NCI-H2227 treated with DMSO at 0.1 percent for 48 hours (cell line): Measurements from ENCODE around the gene MGAT5.
"Not testable (repeated sequence)": the region's sequence is repeated elsewhere in the genome, so short reads cannot be mapped to it uniquely, and the experiment has no call there.

Source experiments
- DNase-seq: peaks from one replicate; lab custom pipeline; 2025; lab: John Stamatoyannopoulos, UW

The MGAT5 gene

DNA sequence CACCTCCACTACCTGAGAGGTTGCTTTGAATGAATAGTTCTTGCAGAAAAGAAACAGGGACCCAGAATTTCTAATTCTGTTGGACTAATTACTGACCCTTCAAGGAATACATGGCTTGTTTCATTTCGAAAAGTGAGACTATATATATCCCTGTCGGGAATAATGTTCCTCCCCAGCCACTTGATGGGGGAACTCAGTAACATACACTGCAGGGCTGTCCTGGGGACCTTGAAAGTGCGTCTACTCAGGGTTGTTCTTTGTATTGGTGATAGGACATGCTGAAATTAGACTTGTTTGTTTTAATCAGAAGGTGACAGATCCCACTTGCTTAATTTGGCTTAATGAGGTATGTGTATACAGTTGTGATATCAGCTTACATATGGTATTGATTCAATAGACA lies 25.5 kb downstream of the MGAT5 start:
- DNase-seq: no peak

GRCh38 chr2:134280231-134280630 lies 26.4 kb downstream of the MGAT5 start:
- no peak for DNase-seq

DNA sequence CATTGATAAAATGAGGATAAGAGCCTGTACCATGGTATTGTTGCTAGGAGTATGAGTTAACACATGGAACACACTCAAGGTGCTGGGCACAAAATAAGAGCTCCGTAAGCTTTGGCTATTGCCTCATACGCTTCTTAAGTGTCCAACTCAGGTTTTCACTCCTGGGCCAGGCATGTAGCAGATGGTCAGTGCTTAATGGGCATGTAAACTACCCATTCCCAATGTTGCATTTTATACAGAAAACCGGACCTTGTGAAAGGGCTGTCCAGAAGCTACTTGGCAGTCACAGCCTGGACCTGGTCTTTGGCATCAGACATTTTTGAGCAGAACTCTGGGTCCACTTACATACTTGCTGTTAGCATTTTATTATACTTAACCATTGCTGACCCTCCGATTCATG lies 26.9 kb downstream of the MGAT5 start:
- no peak for DNase-seq

DNA sequence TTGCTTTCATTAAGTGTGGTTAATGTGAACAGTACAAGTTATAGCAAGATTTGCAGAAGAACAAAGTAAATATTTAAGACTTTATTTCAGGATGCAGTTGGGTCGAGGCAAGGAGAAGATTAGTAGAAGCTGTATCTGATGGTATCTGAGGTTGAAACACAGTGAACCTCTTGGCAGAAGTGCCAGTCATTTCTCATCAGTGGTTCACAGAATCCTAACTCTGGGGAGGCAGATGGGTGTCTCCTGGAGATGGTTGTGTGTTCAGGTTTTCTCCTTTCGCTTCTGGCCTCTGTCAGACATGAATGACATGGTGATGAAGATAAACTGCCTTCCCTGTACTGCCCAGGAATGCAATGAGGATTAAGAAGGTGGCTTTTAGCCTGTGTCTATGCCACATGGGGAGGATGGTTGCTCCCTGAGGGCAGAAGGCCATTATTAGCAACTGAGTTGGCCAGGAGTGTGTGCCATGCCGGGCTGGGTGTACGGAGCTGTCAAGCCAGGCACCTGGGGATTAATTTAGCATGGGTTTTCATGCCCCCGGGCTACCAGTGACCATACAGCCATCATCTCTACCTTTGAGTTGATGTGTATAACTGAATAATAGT lies 28.0 kb downstream of the MGAT5 start:
- DNase-seq: no peak

GRCh38 chr2:134282629-134283400 lies 28.9 kb downstream of the MGAT5 start:
- no peak for DNase-seq

DNA sequence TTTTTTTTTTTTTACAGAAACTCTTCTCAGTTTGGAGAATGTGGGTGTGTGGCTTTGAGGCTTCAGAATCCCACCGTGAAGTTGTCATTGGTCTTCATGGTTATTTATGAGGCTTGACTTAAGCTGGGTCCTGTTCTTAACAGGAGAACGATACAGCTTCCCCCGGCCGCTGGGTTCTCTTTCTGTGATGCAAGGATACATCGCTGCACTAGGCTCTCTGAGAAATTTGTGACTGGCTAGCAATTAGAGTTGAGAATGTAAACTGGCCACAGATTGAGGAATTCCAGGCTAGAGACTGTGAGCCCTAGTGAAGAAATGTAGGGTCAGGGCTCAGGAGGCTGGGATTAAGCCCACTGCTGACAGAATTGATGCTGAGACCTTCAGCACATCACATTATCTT lies 29.8 kb downstream of the MGAT5 start:
- DNase-seq: no peak

GRCh38 chr2:134284119-134284670 lies 30.3 kb downstream of the MGAT5 start:
- no peak for DNase-seq

DNA sequence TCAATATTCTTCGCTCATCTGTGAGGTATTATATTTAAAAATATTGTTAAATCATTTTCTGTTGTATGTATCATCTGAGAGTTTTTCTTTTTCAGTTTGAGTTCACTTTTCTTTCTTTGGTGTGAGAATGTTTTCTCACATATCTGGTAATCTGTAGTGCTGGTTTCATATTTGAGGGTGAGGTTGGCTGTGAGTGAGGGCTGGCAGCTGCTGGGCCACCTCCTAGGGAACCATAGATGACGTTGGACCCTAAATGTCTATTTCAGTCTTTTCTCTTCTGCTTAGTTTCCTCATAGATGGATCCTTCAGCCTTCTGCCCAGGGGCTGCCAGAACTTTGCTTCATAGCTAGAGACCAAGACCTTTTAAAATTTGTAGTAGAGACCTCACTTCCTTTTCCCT lies 33.5 kb downstream of the MGAT5 start:
- no peak for DNase-seq

DNA sequence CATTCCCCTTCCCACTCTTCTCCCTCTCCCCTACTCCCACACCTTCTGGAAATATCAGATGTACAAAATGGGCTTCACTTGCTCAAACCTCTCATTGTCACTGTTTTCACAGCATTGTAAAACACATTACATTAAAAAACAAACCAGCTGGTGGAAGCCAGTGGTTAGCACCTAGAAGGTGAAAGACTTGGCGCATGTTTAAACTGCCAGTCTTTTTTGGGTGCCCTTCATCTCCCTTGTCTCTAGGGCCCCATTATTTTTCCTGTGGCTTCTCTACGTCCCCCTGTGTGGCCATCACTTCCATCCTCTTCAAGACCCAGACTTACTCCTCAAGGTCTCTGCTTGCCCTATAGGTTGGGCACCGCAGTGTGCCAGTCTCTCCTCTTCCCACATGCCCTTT lies 34.9 kb downstream of the MGAT5 start:
- DNase-seq: no peak

DNA sequence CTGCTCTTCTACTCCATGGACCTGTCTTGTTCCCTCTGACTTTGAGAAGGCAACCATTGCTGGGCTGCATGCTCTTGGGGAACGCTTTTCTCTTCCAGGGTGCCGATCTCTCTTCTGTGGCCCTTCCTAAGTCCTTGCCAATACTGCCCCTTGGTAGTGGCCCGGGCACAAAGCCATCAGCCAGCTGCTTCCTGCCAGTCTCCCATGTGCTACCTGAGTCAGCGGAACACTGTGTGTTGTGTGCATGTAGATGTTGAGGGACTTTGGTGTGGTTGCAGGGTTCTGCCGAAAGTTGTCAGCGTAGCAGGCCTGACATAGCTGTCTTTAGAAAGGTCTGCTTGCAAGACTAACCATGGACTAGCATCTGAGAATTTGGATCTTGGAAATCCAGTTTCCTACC lies 35.4 kb downstream of the MGAT5 start:
- DNase-seq: no peak

DNA sequence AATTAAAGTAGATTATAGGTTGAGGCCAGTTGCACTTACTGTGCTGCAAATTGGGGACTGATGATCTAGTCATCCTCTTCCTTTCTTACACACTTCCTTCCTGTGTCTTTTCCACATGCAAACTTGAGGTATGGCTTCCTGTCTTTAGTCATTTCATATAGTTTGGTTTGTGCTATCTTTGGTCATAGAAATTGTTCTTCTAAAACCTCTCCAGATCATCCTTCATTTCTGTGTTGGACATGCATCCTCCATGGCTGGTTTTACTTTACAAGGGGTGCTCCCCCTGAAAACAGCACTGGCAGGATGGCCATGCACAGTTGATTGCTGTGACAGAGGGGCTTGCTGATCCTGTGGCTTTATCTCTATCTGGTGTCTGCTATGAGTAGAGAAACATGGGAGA lies 36.5 kb downstream of the MGAT5 start:
- peak; percentile 50 for DNase-seq

GRCh38 chr2:134292514-134292913 lies 38.6 kb downstream of the MGAT5 start:
- no peak for DNase-seq

- DNase-seq: no peak
These were observed 40.1 kb downstream of the MGAT5 start for GRCh38 chr2:134293719-134294537.

DNA sequence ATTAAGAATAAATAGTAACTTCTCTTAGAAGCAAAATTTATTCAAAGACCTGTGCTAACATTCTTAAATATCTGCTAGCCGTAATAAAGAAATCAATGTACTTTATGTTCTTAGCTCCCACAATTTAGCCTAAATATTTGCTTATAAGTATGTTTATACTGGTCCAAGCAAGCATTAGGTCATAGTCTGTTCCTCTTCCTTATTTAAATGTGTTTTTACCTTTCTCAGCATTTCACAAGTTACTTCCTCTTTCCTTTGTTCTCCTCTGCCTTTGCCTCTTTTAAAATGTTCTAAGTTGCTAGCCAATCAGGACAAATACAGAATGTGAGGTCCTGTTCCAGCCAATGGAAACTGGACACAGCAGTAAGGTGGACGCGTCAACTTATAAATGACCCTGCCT lies 40.7 kb downstream of the MGAT5 start:
- not testable (repeated sequence) for DNase-seq

GRCh38 chr2:134295441-134295840 lies 41.6 kb downstream of the MGAT5 start:
- no peak for DNase-seq

DNA sequence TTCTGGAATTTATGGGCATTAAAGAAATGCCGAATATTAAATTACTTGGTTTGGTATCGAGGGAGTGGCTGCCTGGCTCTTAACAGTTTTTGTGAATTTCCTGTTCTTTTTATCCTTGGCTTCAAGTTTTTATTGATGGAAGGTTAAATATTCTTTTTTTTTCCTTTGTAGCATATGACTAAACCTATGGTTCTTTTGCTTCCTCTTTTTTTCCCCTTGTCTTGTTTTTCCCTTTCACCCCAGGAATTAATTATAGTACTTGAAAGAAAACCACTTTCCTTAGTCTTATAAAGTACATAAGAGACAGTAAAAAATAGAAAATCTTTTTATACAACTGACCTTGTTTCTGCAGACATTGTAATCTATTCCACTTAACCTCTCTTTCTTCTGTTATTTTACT lies 42.4 kb downstream of the MGAT5 start:
- DNase-seq: peak; percentile 84

DNA sequence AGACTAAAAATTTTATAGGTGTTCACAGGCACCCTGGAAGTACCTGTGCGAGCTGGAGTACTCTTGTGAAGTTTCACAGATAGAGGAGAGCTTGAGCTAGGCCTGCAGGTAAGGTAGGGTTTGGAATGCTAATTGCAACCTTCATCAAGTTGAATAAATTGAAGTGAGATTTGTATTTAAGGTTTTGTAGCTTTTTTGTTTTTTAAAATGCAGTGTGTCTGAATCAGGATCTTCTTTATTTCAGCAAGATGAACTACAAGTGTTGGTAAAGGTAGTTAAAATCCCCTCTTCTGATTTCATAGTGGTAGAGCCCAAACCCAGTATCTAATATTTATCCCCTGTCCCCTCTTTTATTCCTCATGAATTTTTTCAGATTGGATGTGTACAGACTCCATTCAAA lies 45.5 kb downstream of the MGAT5 start:
- no peak for DNase-seq

DNA sequence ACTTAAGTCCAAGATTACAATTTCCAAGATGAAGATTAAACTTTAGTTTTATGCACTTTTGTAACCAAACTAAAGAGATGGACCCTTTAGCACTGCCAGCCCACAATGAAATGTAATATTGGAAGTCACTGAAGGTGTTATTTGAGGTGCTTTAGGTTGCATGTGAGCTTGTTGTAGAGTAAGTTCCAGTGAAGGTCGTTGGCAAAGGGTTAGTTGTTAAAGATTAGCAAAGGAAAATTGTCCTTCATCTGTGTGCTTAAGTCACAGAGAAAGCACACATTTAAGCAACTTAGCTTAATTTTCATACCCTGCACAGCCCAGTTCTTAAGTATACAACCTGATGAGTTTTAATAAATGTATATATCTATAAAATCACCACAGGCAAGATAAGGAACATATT lies 46.7 kb downstream of the MGAT5 start:
- DNase-seq: no peak

DNA sequence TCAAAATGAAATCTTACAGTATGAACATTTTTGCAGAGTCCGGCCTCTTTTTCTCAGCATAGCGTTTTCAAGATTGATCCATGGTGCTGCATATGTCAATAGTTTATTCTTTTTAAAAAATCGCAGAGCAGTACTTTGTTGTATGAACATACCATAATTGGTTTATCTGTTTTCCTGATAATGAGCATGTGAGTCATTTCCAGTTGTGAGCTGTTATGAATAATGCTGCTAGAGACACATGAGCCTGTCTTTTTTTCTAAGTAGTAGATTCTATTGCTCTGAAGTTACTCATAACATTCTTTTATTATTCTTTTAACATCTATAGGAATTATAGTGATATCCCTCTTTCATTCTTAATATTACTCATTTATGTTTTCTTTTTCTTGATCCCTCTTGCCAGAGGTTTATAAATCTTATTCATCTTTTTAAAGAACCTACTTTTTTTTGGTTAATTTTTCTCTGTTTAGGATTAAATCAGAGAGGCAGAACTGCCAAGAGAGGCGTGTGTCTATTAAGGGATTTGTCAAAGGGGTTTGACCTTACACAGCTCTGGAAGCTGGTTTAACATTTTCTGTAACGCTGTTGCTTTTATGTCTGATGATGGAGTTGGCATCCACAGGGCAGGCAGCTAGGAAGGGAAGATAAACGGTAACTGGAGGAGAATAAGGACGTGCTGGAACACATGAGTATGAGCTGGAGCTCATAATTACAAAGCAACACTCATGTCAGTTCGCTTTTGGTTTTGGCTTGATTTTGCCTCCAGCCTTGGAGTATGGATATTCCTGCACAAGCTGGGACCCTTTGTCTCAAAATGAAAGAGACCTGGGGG lies 47.4 kb downstream of the MGAT5 start:
- peak; percentile 13 for DNase-seq

DNA sequence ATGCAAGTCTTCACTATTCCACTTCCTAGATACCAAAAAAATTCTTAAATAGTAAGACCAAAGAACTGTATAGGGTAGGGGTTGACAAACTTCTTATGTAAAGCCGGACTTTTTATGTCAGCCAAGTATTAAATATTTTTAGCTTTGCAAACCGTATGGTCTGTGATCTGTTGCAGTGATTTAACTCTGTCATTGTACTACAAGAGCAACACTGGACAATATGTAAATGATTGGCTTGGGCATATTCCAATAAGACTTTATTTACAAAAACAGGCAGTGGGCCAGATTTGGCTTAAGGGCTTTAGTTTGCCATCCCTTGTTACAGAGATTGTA lies 48.0 kb downstream of the MGAT5 start:
- DNase-seq: no peak

- DNase-seq: no peak
These were observed 50.7 kb downstream of the MGAT5 start for GRCh38 chr2:134304394-134305108.
